SU-DHL-6 (cell line): ENCODE measurements around the gene SMCP.

Experiments
- H2AFZ ChIP-seq: fragments of 200-600 bp; sonication (generic); 2 replicates; pipeline ENCODE4 v1.6.1; 2014; ENCODE audit warnings: low read depth, mild to moderate bottlenecking, moderate library complexity, mixed read lengths, antibody characterized with exemption, low read length; ENCODE audit not compliant: severe bottlenecking
- H3F3A ChIP-seq: fragments of 200-600 bp; shearing (Covaris generic); 2 replicates; pipeline ENCODE4 v1.6.0; 2016; ENCODE audit warnings: antibody characterized with exemption, mild to moderate bottlenecking; ENCODE audit not compliant: insufficient read depth
- H3K27ac ChIP-seq: fragments of 200-600 bp; sonication (generic); 2 replicates; pipeline ENCODE4 v1.5.1; 2016; ENCODE audit warnings: low read depth, mild to moderate bottlenecking, low read length, moderate library complexity, mixed read lengths
- H3K27me3 ChIP-seq: fragments of 200-600 bp; sonication (generic), shearing (Covaris generic); 2 replicates; pipeline ENCODE4 v1.6.0; 2014; ENCODE audit warnings: mild to moderate bottlenecking, low read length
- H3K36me3 ChIP-seq: fragments of 200-600 bp; sonication (generic); 2 replicates; pipeline ENCODE4 v1.6.1; 2014; ENCODE audit warnings: mild to moderate bottlenecking, low read length, mixed read lengths
- H3K4me2 ChIP-seq: fragments of 300-600, 200-600 bp; shearing (Covaris generic), sonication (generic); 2 replicates; pipeline ENCODE4 v1.6.0; 2014; ENCODE audit warnings: low read length, low read depth, mild to moderate bottlenecking; ENCODE audit not compliant: poor library complexity, severe bottlenecking
- H3K4me3 ChIP-seq: fragments of 200-600 bp; sonication (generic); 2 replicates; pipeline ENCODE4 v1.5.1; 2014; ENCODE audit warnings: antibody characterized with exemption, low read length, mild to moderate bottlenecking, mixed read lengths; ENCODE audit not compliant: insufficient read depth, poor library complexity, severe bottlenecking
- H3K79me2 ChIP-seq: fragments of 200-600 bp; sonication (generic); 2 replicates; pipeline ENCODE4 v1.6.1; 2014; ENCODE audit warnings: mild to moderate bottlenecking, low read length, moderate library complexity; ENCODE audit not compliant: insufficient read depth
- H3K9ac ChIP-seq: fragments of 200-600 bp; sonication (generic); 2 replicates; pipeline ENCODE4 v1.7.0; 2014; ENCODE audit warnings: mild to moderate bottlenecking, low read length
- H3K9me2 ChIP-seq: fragments of 200-600 bp; sonication (generic); replicated peaks from 2 replicates; pipeline ENCODE4 v1.6.1; 2014; ENCODE audit warnings: low read length; ENCODE audit not compliant: insufficient read depth
- H3K9me3 ChIP-seq: fragments of 200-600 bp; sonication (generic); 2 replicates; pipeline ENCODE4 v1.6.1; 2014; ENCODE audit warnings: low read length, mixed read lengths; ENCODE audit not compliant: insufficient read depth
- H4K20me1 ChIP-seq: fragments of 200-600 bp; sonication (generic); 2 replicates; pipeline ENCODE4 v1.6.1; 2014; ENCODE audit warnings: low read depth, mild to moderate bottlenecking, antibody characterized with exemption, low read length, moderate library complexity, mixed read lengths
- CTCF ChIP-seq: fragments of 200-600 bp; sonication (generic); IDR thresholded peaks from one replicate; pipeline ENCODE4 v1.5.1; 2017; ENCODE audit warnings: antibody characterized with exemption, mild to moderate bottlenecking, low read length, moderate library complexity; ENCODE audit not compliant: insufficient read depth, poor library complexity, severe bottlenecking
- EZH2phosphoT487 ChIP-seq: fragments of 200-600 bp; sonication (generic), shearing (Covaris generic); conservative IDR thresholded peaks from 2 replicates; pipeline ENCODE4 v1.6.1; 2018; ENCODE audit warnings: mild to moderate bottlenecking, antibody characterized with exemption, low read length, moderate library complexity, mixed read lengths

SMCP gene

GRCh38 chr1:152886085-152886484, 8.0 kb downstream of the SMCP start:
- no peaks in the 10 kb centered on the region for H3K9me3 ChIP-seq
- no peak overlapping the region for H3K9ac ChIP-seq
- no peaks in the 10 kb centered on the region for H3K79me2 ChIP-seq
- H3K4me2 ChIP-seq, result no peak overlapping the region
- no peak overlapping the region for H3K27ac ChIP-seq
- H3K4me3 ChIP-seq, result no peak overlapping the region
- H2AFZ ChIP-seq, result no peak overlapping the region
- H3K27me3 ChIP-seq, result no peaks in the 10 kb centered on the region
- no peaks in the 10 kb centered on the region for H3F3A ChIP-seq
- no peaks in the 10 kb centered on the region for H3K36me3 ChIP-seq
- TF ChIP-seq EZH2phosphoT487, result no peak
- no peak for TF ChIP-seq CTCF
- no peaks in the 10 kb centered on the region for H4K20me1 ChIP-seq
- H3K9me2 ChIP-seq, result no peaks in the 10 kb centered on the region

- TF ChIP-seq CTCF (no peak), EZH2phosphoT487 (no peak)
These were observed 8.8 kb downstream of the SMCP start for GRCh38 chr1:152886758-152887409.

GRCh38 chr1:152888126-152888525, 10.0 kb downstream of the SMCP start:
- Histone ChIP-seq H3F3A (no peaks in the 10 kb centered on the region), H3K9ac (no peak overlapping the region), H4K20me1 (no peaks in the 10 kb centered on the region), H3K9me2 (no peaks in the 10 kb centered on the region), H3K4me3 (no peak overlapping the region), H3K27me3 (no peaks in the 10 kb centered on the region), H2AFZ (no peak overlapping the region), H3K4me2 (no peak overlapping the region), H3K9me3 (no peaks in the 10 kb centered on the region), H3K27ac (no peak overlapping the region), H3K36me3 (no peaks in the 10 kb centered on the region), H3K79me2 (no peaks in the 10 kb centered on the region)
- TF ChIP-seq EZH2phosphoT487, result no peak
- TF ChIP-seq CTCF, result no peak

More at GRCh38 chr1:152886758-152887409, 8.8 kb downstream of the SMCP start:
- Histone ChIP-seq H3F3A (no peaks in the 10 kb centered on the region), H3K9me2 (no peaks in the 10 kb centered on the region), H3K9me3 (no peaks in the 10 kb centered on the region), H3K36me3 (no peaks in the 10 kb centered on the region), H4K20me1 (no peaks in the 10 kb centered on the region), H2AFZ (no peak overlapping the region), H3K27me3 (no peaks in the 10 kb centered on the region), H3K79me2 (no peaks in the 10 kb centered on the region), H3K9ac (no peak overlapping the region), H3K4me3 (no peak overlapping the region), H3K27ac (no peak overlapping the region), H3K4me2 (no peak overlapping the region)
